HFF-Myc (cell line): ENCODE results near the gene RXRA.

Experiments used
- DNase-seq: peaks from one replicate; pipeline ENCODE4 v3.0.0-alpha.2; 2011; ENCODE audit warnings: low read depth; ENCODE audit errors: extremely low read depth
- H3K4me3 ChIP-seq: replicated peaks from 2 replicates; pipeline ENCODE4 v1.5.1; 2011; ENCODE audit warnings: low read depth, mild to moderate bottlenecking, control low read depth, low read length
- CTCF ChIP-seq: IDR thresholded peaks from 2 replicates; pipeline ENCODE4 v1.5.1; 2012; ENCODE audit warnings: mild to moderate bottlenecking, low read depth, low read length, control low read depth; ENCODE audit errors: missing control alignments

Gene RXRA

GRCh38 chr9:134408939-134409737 is 82.9 kb downstream of the RXRA start:
- no peak overlapping the region for H3K4me3 ChIP-seq
- DNase-seq = no peak
- TF ChIP-seq CTCF = no peak

- TF ChIP-seq CTCF = no peak
- DNase-seq = no peak
- H3K4me3 ChIP-seq = no peak overlapping the region
Measured at GRCh38 chr9:134410071-134410834, 84.0 kb downstream of the RXRA start.

- no peak for DNase-seq
- no peak for TF ChIP-seq CTCF
- no peak overlapping the region for H3K4me3 ChIP-seq
Measured at GRCh38 chr9:134410835-134411217, 84.6 kb downstream of the RXRA start.

GRCh38 chr9:134411440-134412297 is 85.4 kb downstream of the RXRA start:
- TF ChIP-seq CTCF = no peak
- H3K4me3 ChIP-seq = no peak overlapping the region
- DNase-seq = no peak

GRCh38 chr9:134412298-134412711 is 86.0 kb downstream of the RXRA start:
- no peak for DNase-seq

More at GRCh38 chr9:134412298-134412711, 86.0 kb downstream of the RXRA start:
- TF ChIP-seq CTCF = no peak
- H3K4me3 ChIP-seq = no peak overlapping the region
